Astrocyte (in vitro differentiated cells and primary cell): Measurements from ENCODE around the gene WSCD1.

Experiments used
- CTCF ChIP-seq: IDR thresholded peaks from 2 replicates; pipeline ENCODE4 v1.5.1; 2011; ENCODE audit warnings: low read depth, mild to moderate bottlenecking, inconsistent platforms, low read length, moderate library complexity; ENCODE audit not compliant: insufficient read depth
- EZH2 ChIP-seq: IDR thresholded peaks from 2 replicates; pipeline ENCODE4 v1.6.1; 2012; ENCODE audit warnings: mild to moderate bottlenecking, low read length, inconsistent platforms; ENCODE audit not compliant: insufficient read depth

- TF ChIP-seq CTCF (no peak), EZH2 (no peak)
These were observed 24.7 kb downstream of the WSCD1 start for GRCh38 chr17:6094926-6095325.
